ENCODE data around the gene AP2B1. TPM values are rescaled to one million over a fixed set of nuclear protein-coding genes. Genes with fewer than 3 reads are reported as not detected.

The AP2B1 gene
- total RNA-seq, 1 experiment from 2014 or later: 217 TPM

DNA sequence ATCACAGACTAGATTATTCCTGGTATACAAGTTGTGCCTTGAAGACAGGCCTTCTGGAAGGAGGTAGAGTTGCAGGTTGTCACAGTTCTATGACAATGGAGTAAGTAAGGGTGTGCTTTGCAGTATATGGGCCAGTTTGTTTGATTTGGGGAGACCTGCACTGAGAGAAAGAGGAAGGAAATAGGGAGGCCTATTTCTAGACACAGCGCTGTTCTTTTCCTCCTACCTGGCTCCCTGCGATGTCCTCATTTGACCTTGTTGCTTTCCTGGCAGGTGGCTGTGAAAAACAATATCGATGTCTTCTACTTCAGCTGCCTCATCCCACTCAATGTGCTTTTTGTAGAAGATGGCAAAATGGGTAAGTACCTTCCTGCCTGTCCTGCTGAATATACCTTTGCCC, 121.8 kb downstream of the AP2B1 start:
- no peaks in the 10 kb centered on the region for H3K79me1 ChIP-seq (ENCODE audit: insufficient read depth, low read depth, low read length, poor library complexity, severe bottlenecking)
- no peak overlapping the region for H3K4me2 ChIP-seq (ENCODE audit: insufficient read depth, insufficient read length, low read length)
- DNase-seq: no peak
- Mint-ChIP-seq H3K4me1 (no peaks in the 10 kb centered on the region), H3K36me3 (ENCODE audit: insufficient read depth in 1 of 3, low read depth in 3 of 3) (peaks cover 10 to 30% (median 25%) of the 10 kb centered on the region in 3 experiments; a peak in 6 of 7 replicates), H3K27ac (no peak overlapping the region), H3K27me3 (ENCODE audit: low read depth) (no peaks in the 10 kb centered on the region), H3K9me3 (no peaks in the 10 kb centered on the region), H3K4me3 (no peak overlapping the region)
- no peak overlapping the region for H3K4ac ChIP-seq (ENCODE audit: low read depth, low read length)
- no CpG with 5 or more reads among the region's 3 CpGs for WGBS (ENCODE audit: extremely low coverage, insufficient read length, low lambda C conversion rate)
- H2AFZ ChIP-seq (ENCODE audit: low read length): no peak overlapping the region
- H2AK5ac ChIP-seq (ENCODE audit: insufficient read length, low read length): no peak overlapping the region
- H3T11ph ChIP-seq (ENCODE audit: low read length): no peak overlapping the region
- H2BK12ac ChIP-seq (ENCODE audit: insufficient read length, low read depth, low read length): no peak overlapping the region
- no peak overlapping the region for H3K27ac ChIP-seq (ENCODE audit: insufficient read length, low read depth, low read length)
- H4K5ac ChIP-seq (ENCODE audit: insufficient read length, low read depth, low read length): no peak overlapping the region
- no peaks in the 10 kb centered on the region for H3K23me2 ChIP-seq (ENCODE audit: insufficient read length, low read depth, low read length, poor library complexity, severe bottlenecking)
- no peak overlapping the region for H3K9ac ChIP-seq (ENCODE audit: extremely low read depth, insufficient read length, low read length)
- no peak overlapping the region for H3K23ac ChIP-seq (ENCODE audit: insufficient read length, low read depth, low read length)
- no peak overlapping the region for H4K91ac ChIP-seq (ENCODE audit: insufficient read length, low read depth, low read length)
- H4K20me1 ChIP-seq (ENCODE audit: control insufficient read depth, insufficient read depth, insufficient read length): no peaks in the 10 kb centered on the region
- H3K4me1 ChIP-seq (ENCODE audit: insufficient read depth, low read length): no peaks in the 10 kb centered on the region
- TF ChIP-seq, protein P1, sequence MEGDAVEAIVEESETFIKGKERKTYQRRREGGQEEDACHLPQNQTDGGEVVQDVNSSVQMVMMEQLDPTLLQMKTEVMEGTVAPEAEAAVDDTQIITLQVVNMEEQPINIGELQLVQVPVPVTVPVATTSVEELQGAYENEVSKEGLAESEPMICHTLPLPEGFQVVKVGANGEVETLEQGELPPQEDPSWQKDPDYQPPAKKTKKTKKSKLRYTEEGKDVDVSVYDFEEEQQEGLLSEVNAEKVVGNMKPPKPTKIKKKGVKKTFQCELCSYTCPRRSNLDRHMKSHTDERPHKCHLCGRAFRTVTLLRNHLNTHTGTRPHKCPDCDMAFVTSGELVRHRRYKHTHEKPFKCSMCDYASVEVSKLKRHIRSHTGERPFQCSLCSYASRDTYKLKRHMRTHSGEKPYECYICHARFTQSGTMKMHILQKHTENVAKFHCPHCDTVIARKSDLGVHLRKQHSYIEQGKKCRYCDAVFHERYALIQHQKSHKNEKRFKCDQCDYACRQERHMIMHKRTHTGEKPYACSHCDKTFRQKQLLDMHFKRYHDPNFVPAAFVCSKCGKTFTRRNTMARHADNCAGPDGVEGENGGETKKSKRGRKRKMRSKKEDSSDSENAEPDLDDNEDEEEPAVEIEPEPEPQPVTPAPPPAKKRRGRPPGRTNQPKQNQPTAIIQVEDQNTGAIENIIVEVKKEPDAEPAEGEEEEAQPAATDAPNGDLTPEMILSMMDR (conservative IDR thresholded peaks at IDR 0.05): no peak
- H2BK15ac ChIP-seq (ENCODE audit: low read depth, low read length): no peak overlapping the region
- H2BK5ac ChIP-seq (ENCODE audit: insufficient read length, low read length): no peak overlapping the region
- no peaks in the 10 kb centered on the region for H3K27me3 ChIP-seq (ENCODE audit: insufficient read depth, low read length)
- H3K18ac ChIP-seq (ENCODE audit: insufficient read length, low read depth, low read length): no peak overlapping the region
- H4K8ac ChIP-seq (replicated peaks; ENCODE audit: insufficient read length, low read depth, low read length): no peak overlapping the region
- H3K14ac ChIP-seq (ENCODE audit: insufficient read depth, low read length): no peak overlapping the region
- H3K56ac ChIP-seq (ENCODE audit: insufficient read length, low read depth, low read length): no peak overlapping the region
- no peak overlapping the region for H2BK20ac ChIP-seq (ENCODE audit: low read depth, low read length, poor library complexity, severe bottlenecking)
- 0 out of 2 replicates have a peak, but pooled peaks cover 2% of the 10 kb centered on the region for H3K79me2 ChIP-seq (ENCODE audit: insufficient read depth, low read length)
- no peak overlapping the region for H2BK120ac ChIP-seq (ENCODE audit: low read depth, low read length, poor library complexity, severe bottlenecking)
- H3K9me3 ChIP-seq (ENCODE audit: control insufficient read depth, low read depth, low read length): no peaks in the 10 kb centered on the region

Data from H9 (cell line).